ENCODE measurements around the gene ZNF212.

DNA sequence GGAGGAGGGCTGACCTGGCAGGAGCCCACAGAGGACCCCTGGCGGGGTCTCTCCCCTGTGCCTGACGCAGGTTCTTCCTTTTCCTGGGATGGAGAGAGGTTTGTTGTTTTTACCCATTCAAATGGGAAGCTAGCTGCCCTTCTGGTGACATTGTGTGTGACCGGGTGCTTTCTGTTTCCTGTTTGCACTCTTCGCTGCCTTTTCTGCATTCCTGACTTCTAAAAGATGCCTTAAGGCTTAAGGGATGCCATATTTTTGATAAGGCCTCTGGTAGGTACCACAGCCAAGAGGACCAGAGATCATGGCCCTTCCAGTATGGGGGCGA lies 42.8 kb downstream of the ZNF212 start:
- TF ChIP-seq CTCF (IDR thresholded peaks at IDR 0.05) (no peak), POLR2A (IDR thresholded peaks at IDR 0.05) (no peak)

Measured in esophagus squamous epithelium (tissue), 4 donors.